K562 (cell line): ENCODE data around the gene CD2. TPM values are rescaled to one million over a fixed set of nuclear protein-coding genes. Genes with fewer than 3 reads are reported as not detected.

ENCODE experiments used
- ATAC-seq: fragments of 200-7000 bp; cut with Tn5 transposase; 3 replicates; pipeline ENCODE4 v1.9.1; 2020; ENCODE audit warnings: moderate library complexity
- BruUV-seq: library from RNA; stranded (reverse); fragments of 400-500 nt; replicated peaks from 2 replicates; lab custom pipeline; 2021; lab: Mats Ljungman, UMichigan
- CTCF ChIA-PET: fragments of 300-600 bp; formaldehyde crosslinking; extraction: SDS; loops from one replicate; lab custom pipeline; 2021; ENCODE audit warnings: low intra/inter-chr PET ratio; lab: Yijun Ruan, JAX
- POLR2A ChIA-PET: fragments of 300-600, 350-650 bp; sonication (Branson Sonifier 250); formaldehyde crosslinking; extraction: SDS; loops from one replicate; lab custom pipeline; 2021; ENCODE audit warnings: antibody characterized with exemption, inconsistent platforms; lab: Yijun Ruan, JAX
- DNase-seq, 4 experiments: peaks; one replicate each; pipeline versions ENCODE4 v3.0.0 to v3.0.0-alpha.2; 2011 to 2018; ENCODE audit warnings: low spot score in 3 of 4, mixed read lengths in 3 of 4; ENCODE audit errors: extremely low read depth in 1 of 4
- FAIRE-seq: peaks from 2 replicates; lab custom pipeline; 2011; peaks lifted over from hg19 to GRCh38; lab: Jason Lieb, UNC
- H2AFZ ChIP-seq: 2 replicates; pipeline ENCODE4 v1.6.0; 2011; ENCODE audit warnings: low read depth, low read length, control low read depth, inconsistent platforms
- H3K27ac ChIP-seq: fragments of 200-600 bp; 3 replicates; pipeline ENCODE4 v1.8.0; 2011; ENCODE audit warnings: low read depth, mild to moderate bottlenecking, control low read depth, inconsistent platforms, low read length, moderate library complexity, mixed read lengths; ENCODE audit errors: extremely low read depth
- H3K27me3 ChIP-seq, 2 experiments: fragments of 300-600 bp in 1 of 2; 2 replicates in 1 of 2; 3 replicates in 1 of 2; pipeline versions ENCODE4 v1.6.0 to v1.8.0; 2011; ENCODE audit warnings: inconsistent platforms in 2 of 2, low read length in 2 of 2, mild to moderate bottlenecking in 1 of 2, mixed read lengths in 1 of 2, moderate library complexity in 1 of 2; ENCODE audit not compliant: control insufficient read depth in 2 of 2, insufficient read depth in 2 of 2
- H3K36me3 ChIP-seq: fragments of 300-600 bp; 3 replicates; pipeline ENCODE4 v1.8.0; 2011; ENCODE audit warnings: mild to moderate bottlenecking, low read length, inconsistent platforms; ENCODE audit not compliant: control insufficient read depth, insufficient read depth
- H3K4me1 ChIP-seq, 2 experiments: fragments of 200-600 bp in 1 of 2; replicated peaks in 1 of 2; 2 replicates in 1 of 2; 3 replicates in 1 of 2; pipeline versions ENCODE4 v1.5.1 to v1.8.0; 2011; ENCODE audit warnings: inconsistent platforms in 2 of 2, low read length in 2 of 2, mild to moderate bottlenecking in 1 of 2, mixed read lengths in 1 of 2, moderate library complexity in 1 of 2; ENCODE audit not compliant: control insufficient read depth in 2 of 2, insufficient read depth in 2 of 2
- H3K4me2 ChIP-seq: 2 replicates; pipeline ENCODE4 v1.6.1; 2011; ENCODE audit warnings: low read length, control low read depth, inconsistent platforms, mixed read lengths; ENCODE audit not compliant: insufficient read depth
- H3K4me3 ChIP-seq: fragments of 200-600 bp; sonication (generic), shearing (Covaris generic); 2 replicates; pipeline ENCODE4 v1.5.1; 2016; ENCODE audit warnings: control low read depth, inconsistent platforms
- H3K79me2 ChIP-seq: fragments of 200-600 bp; 3 replicates; pipeline ENCODE4 v1.8.0; 2011; ENCODE audit warnings: low read length, inconsistent platforms; ENCODE audit not compliant: control insufficient read depth, insufficient read depth
- H3K9ac ChIP-seq, 2 experiments: 2 replicates each; pipeline versions ENCODE4 v1.6.0 to v1.6.1; 2011; ENCODE audit warnings: low read depth in 2 of 2, low read length in 2 of 2, control low read depth in 1 of 2, inconsistent platforms in 1 of 2, mild to moderate bottlenecking in 1 of 2, mixed read lengths in 1 of 2; ENCODE audit not compliant: insufficient read depth in 1 of 2
- H3K9me1 ChIP-seq: one replicate; pipeline ENCODE4 v1.6.0; 2011; ENCODE audit warnings: inconsistent platforms, mild to moderate bottlenecking, low read length, moderate library complexity; ENCODE audit not compliant: control insufficient read depth, insufficient read depth
- H3K9me3 ChIP-seq: replicated peaks from 2 replicates; pipeline ENCODE4 v1.5.1; 2011; ENCODE audit warnings: low read depth, low read length, inconsistent platforms; ENCODE audit not compliant: control insufficient read depth, insufficient read depth
- H4K20me1 ChIP-seq: replicated peaks from 2 replicates; pipeline ENCODE4 v1.6.1; 2011; ENCODE audit warnings: low read length, inconsistent platforms, mixed read lengths; ENCODE audit not compliant: control insufficient read depth, insufficient read depth
- ATF7 ChIP-seq: fragments of 450-650 bp; IDR thresholded peaks from 2 replicates; pipeline ENCODE4 v1.7.1; 2014; ENCODE audit warnings: mild to moderate bottlenecking, moderate library complexity
- NFRKB ChIP-seq: fragments of 450-650 bp; IDR thresholded peaks from 2 replicates; pipeline ENCODE4 v1.6.1; 2016; ENCODE audit warnings: low read depth
- PRMT5 ChIP-seq: sonication (generic); formaldehyde crosslinking; IDR thresholded peaks from 2 replicates; pipeline ENCODE4 v1.5.0; 2020; ENCODE audit warnings: missing genetic modification reagents
- SMARCB1 ChIP-seq: IDR thresholded peaks from 2 replicates; pipeline ENCODE4 v1.6.1; 2011; ENCODE audit warnings: improper control_type of control experiment, low read depth; ENCODE audit not compliant: insufficient read length
- ZFP30 ChIP-seq: fragments of 250-450 bp; sonication (Bioruptor Pico); IDR thresholded peaks from 2 replicates; pipeline ENCODE4 v1.8.0; 2022; ENCODE audit warnings: moderate library complexity, mild to moderate bottlenecking, inconsistent platforms, borderline replicate concordance
- ZNF551 ChIP-seq: fragments of 250-450 bp; sonication (Bioruptor Pico); IDR thresholded peaks from 2 replicates; pipeline ENCODE4 v1.5.0; 2021; ENCODE audit warnings: mild to moderate bottlenecking, moderate library complexity
- ZNF639 ChIP-seq, 2 experiments: fragments of 200-800 bp in 1 of 2; sonication (Bioruptor generic) in 1 of 2; sonication (generic) in 1 of 2; formaldehyde crosslinking in 1 of 2; IDR thresholded peaks in 1 of 2; conservative IDR thresholded peaks in 1 of 2; 2 replicates each; pipeline versions ENCODE4 v1.5.0 to v1.6.1; 2016 to 2020; ENCODE audit warnings: missing compliant biosample characterization in 1 of 2, missing genetic modification characterization in 1 of 2, missing genetic modification reagents in 1 of 2
- ZNF764 ChIP-seq: fragments of 250-450 bp; sonication (Bioruptor Pico); IDR thresholded peaks from 2 replicates; pipeline ENCODE4 v1.4.0; 2020; ENCODE audit warnings: low read depth, mild to moderate bottlenecking, moderate library complexity
- ZNF830 ChIP-seq: fragments of 250-450 bp; sonication (Bioruptor Pico); IDR thresholded peaks from 2 replicates; pipeline ENCODE4 v1.5.0; 2021; ENCODE audit warnings: mild to moderate bottlenecking
- WGBS: fragments of 100-300 bp; shearing (Covaris generic); methylation state at CpG from one replicate; pipeline ENCODE4 v1.1.6; 2016; ENCODE audit warnings: low coverage, mixed read lengths; ENCODE audit not compliant: insufficient coverage; ENCODE audit errors: missing lambda C conversion rate; 5-methylcytosine and 5-hydroxymethylcytosine counted together
- in situ Hi-C: fragments of 300-500 bp; cut with MboI; formaldehyde crosslinking; loops from 4 replicates; pipeline ENCODE4 v1.15.0; 2018; ENCODE audit warnings: inconsistent platforms, mixed read lengths
- intact Hi-C: fragments of 100-400 bp; cut with micrococcal nuclease; formaldehyde crosslinking; loops from 2 replicates; pipeline ENCODE4 v1.14.2; 2022
- polyA plus RNA-seq, 8 experiments: library from polyadenylated mRNA; depleted of rRNA in 4 of 8; stranded (reverse) in 5 of 8; unstranded in 3 of 8; fragments of >200 nt; fragmentation: Nextera tagmentation in 2 of 8; fragmentation: Illumina TruSeq in 1 of 8; extraction: Ambion mirVana in 2 of 8; extraction: Trizol in 1 of 8; gene quantifications; 2 replicates each; pipeline versions ENCODE4 v1.2.1 to v1.2.3, GENCODE V29; 2011 to 2014; ENCODE audit warnings: inconsistent platforms in 1 of 8, missing spikeins in 1 of 8
- total RNA-seq, 7 experiments: library from RNA; depleted of rRNA in 6 of 7; stranded (reverse); fragments of >200 nt in 6 of 7; fragmentation: Illumina TruSeq in 2 of 7; extraction: Trizol in 2 of 7; gene quantifications; 2 replicates each; pipeline versions ENCODE4 v1.2.1 to v1.2.3, GENCODE V29; 2011 to 2021; ENCODE audit warnings: low replicate concordance in 1 of 7
- TF ChIP-seq, protein P1 (sequence below): fragments of 450-650 bp; IDR thresholded peaks from one replicate; pipeline ENCODE4 v1.6.1; 2018; ENCODE audit warnings: mild to moderate bottlenecking, moderate library complexity; ENCODE audit not compliant: partially characterized antibody
- TF ChIP-seq, protein P2 (sequence below): fragments of 450-650 bp; IDR thresholded peaks from 2 replicates; pipeline ENCODE4 v1.6.1; 2016; ENCODE audit warnings: low read depth, mild to moderate bottlenecking, moderate library complexity

Gene CD2
- total and polyA plus RNA-seq, 9 of the 15 experiments (the other 6 are each of a cell fraction or from before 2014, with no cell fraction given), result 0.07 to 0.16 TPM; not detected in 7

DNA sequence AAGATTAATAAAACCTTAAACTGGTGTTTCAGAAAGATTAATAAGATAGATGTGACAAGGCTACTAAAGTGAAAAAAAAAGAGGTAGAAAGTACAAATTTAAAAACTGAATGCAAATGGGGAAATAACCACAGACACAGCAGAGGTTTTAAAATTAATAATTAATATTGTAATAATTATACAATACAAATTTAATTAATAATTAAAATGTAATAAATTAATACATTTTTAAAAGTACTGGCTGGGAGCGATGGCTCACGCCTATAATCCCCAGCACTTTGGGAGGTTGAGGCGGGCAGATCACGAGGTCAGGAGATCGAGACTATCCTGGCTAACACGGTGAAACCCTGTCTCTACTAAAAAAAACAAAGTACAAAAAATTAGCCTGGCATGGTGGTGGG lies 26.8 kb downstream of the CD2 start:
- 81% methylated on average over 6 of the region's 6 CpGs for WGBS
- Histone ChIP-seq H2AFZ (no peak overlapping the region), H3K4me1 (peaks cover 0 to 2% of the 10 kb centered on the region in 2 experiments; a peak in 1 of 5 replicates), H3K79me2 (no peaks in the 10 kb centered on the region), H3K4me3 (no peak overlapping the region), H3K4me2 (no peak overlapping the region), H3K36me3 (no peaks in the 10 kb centered on the region), H3K9ac (no peak overlapping the region), H3K27me3 (no peaks in the 10 kb centered on the region), H3K9me3 (no peaks in the 10 kb centered on the region), H3K27ac (no peak overlapping the region), H4K20me1 (no peaks in the 10 kb centered on the region), H3K9me1 (no peaks in the 10 kb centered on the region)
- in situ Hi-C loops (no loop called here), intact Hi-C loops (no loop called here)
- no peak for FAIRE-seq
- CTCF ChIA-PET, result no interaction called here
- POLR2A ChIA-PET, result no interaction called here
- BruUV-seq, result no TSS peak
- no peak for DNase-seq
- TF ChIP-seq SMARCB1, result no peak
- TF ChIP-seq ATF7, result no peak
- TF ChIP-seq, protein P1, sequence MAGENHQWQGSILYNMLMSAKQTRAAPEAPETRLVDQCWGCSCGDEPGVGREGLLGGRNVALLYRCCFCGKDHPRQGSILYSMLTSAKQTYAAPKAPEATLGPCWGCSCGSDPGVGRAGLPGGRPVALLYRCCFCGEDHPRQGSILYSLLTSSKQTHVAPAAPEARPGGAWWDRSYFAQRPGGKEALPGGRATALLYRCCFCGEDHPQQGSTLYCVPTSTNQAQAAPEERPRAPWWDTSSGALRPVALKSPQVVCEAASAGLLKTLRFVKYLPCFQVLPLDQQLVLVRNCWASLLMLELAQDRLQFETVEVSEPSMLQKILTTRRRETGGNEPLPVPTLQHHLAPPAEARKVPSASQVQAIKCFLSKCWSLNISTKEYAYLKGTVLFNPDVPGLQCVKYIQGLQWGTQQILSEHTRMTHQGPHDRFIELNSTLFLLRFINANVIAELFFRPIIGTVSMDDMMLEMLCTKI, result no peak
- TF ChIP-seq NFRKB, result no peak
- ATAC-seq, result no peak

DNA sequence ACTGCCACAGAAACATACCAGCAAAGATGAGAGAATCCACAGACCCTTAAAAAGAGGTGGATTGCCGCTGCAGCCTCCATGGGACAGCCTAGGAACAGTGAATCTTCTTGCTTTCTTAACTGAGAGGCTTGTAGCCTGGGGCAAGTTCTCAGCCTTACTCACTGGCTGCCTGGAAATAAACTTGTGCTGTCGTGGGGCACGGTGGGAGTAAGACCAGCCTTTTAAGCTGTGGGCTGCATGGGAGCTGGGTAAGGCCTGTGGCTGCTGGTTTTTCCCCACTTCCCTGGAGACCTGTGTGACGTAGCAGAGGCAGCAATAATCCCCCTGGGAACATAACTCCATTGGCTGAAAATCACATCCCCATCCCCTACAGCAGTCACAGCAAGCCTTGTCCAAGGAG lies 30.8 kb downstream of the CD2 start:
- Histone ChIP-seq H3K9me1 (no peaks in the 10 kb centered on the region), H3K9me3 (no peaks in the 10 kb centered on the region), H3K4me2 (no peak overlapping the region), H3K27me3 (no peaks in the 10 kb centered on the region), H3K27ac (no peak overlapping the region), H2AFZ (peak overlapping the region; percentile 5), H3K79me2 (no peaks in the 10 kb centered on the region), H3K4me3 (no peak overlapping the region), H3K9ac (peak overlapping the region in 1 of 2 experiments; percentile 31; a peak in 1 of 4 replicates), H4K20me1 (no peaks in the 10 kb centered on the region), H3K4me1 (no peaks in the 10 kb centered on the region), H3K36me3 (no peaks in the 10 kb centered on the region)
- no TSS peak for BruUV-seq
- ATAC-seq (no peak), DNase-seq (no peak), FAIRE-seq (no peak)
- WGBS, result 27% methylated on average over 4 of the region's 4 CpGs
- intact Hi-C loops, result no loop called here
- in situ Hi-C loops, result no loop called here
- CTCF ChIA-PET, result no interaction called here
- POLR2A ChIA-PET, result interaction anchor here (1.4 kb wide), 1 partner anchor 12 kb away, joined by 4 read pairs; no protein-coding TSS in a partner anchor
- TF ChIP-seq ZNF830 (CRISPR knock-in tag) (no peak), ZNF764 (CRISPR knock-in tag) (no peak), ZNF639 (CRISPR knock-in tag; conservative IDR thresholded peaks at IDR 0.05 in 1 of 2, IDR thresholded peaks at IDR 0.05 in 1 of 2) (no peak), PRMT5 (CRISPR knock-in tag) (no peak), ZFP30 (CRISPR knock-in tag) (no peak), ZNF551 (no peak)
- TF ChIP-seq, protein P2, sequence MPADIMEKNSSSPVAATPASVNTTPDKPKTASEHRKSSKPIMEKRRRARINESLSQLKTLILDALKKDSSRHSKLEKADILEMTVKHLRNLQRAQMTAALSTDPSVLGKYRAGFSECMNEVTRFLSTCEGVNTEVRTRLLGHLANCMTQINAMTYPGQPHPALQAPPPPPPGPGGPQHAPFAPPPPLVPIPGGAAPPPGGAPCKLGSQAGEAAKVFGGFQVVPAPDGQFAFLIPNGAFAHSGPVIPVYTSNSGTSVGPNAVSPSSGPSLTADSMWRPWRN, result no peak
